PC-9 (cell line): ENCODE data around the gene PDIA4.

ENCODE experiments used
- EZH2 ChIP-seq: fragments of 200-600 bp; sonication (generic); IDR thresholded peaks from 2 replicates; pipeline ENCODE4 v1.8.0; 2017; ENCODE audit warnings: antibody characterized with exemption, low read depth
- TF ChIP-seq, protein P1 (sequence below): fragments of 200-600 bp; sonication (generic); conservative IDR thresholded peaks from 2 replicates; pipeline ENCODE4 v1.6.1; 2017; ENCODE audit warnings: mixed run types, antibody characterized with exemption, mild to moderate bottlenecking, moderate library complexity

DNA sequence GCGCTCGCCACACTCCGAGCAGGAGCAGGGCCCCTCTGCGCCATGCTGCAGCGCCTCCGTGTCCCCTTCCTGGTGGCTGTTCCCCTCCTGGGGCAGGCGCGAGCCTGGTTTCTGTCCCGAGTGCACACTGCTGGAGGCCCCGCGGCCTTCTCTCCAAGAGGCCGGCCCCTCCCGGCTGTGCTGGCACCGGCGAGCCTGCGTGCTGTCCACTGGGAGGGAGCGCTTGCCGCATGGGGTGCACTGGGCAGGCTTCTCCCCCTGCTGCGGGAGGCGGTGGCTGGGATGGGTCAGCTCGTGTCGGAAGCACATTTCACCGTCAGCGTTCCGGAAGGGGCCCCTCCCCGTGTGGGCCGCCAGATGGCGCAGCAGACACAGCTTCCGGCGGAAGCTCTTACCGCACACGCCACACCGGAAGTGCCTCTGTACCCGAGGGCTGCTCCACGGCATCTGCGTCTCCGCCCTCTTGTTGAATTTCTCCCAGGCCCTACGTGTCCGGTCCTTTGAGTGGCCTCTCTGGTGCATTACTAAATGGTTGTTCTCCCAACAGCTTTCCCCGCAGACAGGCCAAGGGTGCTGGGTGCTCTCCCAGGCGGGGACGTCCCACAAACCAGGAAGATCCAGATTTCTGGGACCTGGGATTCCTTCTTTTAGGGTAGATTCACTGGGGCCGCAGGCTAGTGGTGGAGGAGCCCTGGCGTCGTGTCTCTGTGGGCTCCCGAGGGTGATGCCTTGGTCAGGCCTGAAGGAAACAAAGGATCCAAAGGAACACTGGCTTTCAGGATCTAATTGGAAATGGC lies 43.5 kb upstream of the PDIA4 start:
- TF ChIP-seq, protein P1, sequence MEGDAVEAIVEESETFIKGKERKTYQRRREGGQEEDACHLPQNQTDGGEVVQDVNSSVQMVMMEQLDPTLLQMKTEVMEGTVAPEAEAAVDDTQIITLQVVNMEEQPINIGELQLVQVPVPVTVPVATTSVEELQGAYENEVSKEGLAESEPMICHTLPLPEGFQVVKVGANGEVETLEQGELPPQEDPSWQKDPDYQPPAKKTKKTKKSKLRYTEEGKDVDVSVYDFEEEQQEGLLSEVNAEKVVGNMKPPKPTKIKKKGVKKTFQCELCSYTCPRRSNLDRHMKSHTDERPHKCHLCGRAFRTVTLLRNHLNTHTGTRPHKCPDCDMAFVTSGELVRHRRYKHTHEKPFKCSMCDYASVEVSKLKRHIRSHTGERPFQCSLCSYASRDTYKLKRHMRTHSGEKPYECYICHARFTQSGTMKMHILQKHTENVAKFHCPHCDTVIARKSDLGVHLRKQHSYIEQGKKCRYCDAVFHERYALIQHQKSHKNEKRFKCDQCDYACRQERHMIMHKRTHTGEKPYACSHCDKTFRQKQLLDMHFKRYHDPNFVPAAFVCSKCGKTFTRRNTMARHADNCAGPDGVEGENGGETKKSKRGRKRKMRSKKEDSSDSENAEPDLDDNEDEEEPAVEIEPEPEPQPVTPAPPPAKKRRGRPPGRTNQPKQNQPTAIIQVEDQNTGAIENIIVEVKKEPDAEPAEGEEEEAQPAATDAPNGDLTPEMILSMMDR: no peak
- TF ChIP-seq EZH2: no peak
